A549 (cell line): ENCODE measurements around the gene ORM1. TPM values are rescaled to one million over a fixed set of nuclear protein-coding genes. Genes with fewer than 3 reads are reported as not detected.

Experiments used
- ATAC-seq, 2 experiments: fragments of 200-7000 bp in 1 of 2; fragments of >200 bp in 1 of 2; cut with Nextera tagmentation in 1 of 2; cut with Tn5 transposase in 1 of 2; 3 replicates each; pipeline versions ENCODE4 v1.8.0 to v1.9.1; 2018 to 2020; ENCODE audit warnings: mild to moderate bottlenecking in 1 of 2, moderate library complexity in 1 of 2
- CTCF ChIA-PET: fragments of 300-600 bp; sonication (Branson Sonifier 250); formaldehyde crosslinking; extraction: SDS; loops from one replicate; lab custom pipeline; 2021; ENCODE audit warnings: antibody characterized with exemption, inconsistent platforms; lab: Yijun Ruan, JAX
- POLR2A ChIA-PET: fragments of 350-600 bp; formaldehyde crosslinking; extraction: SDS; loops from one replicate; lab custom pipeline; 2021; ENCODE audit warnings: antibody characterized with exemption, inconsistent platforms; lab: Yijun Ruan, JAX
- DNase-seq, 2 experiments: peaks; one replicate each; pipeline versions ENCODE4 v3.0.0 to v3.0.0-alpha.2; 2011 to 2016; ENCODE audit warnings: low read depth in 1 of 2, low spot score in 1 of 2
- FAIRE-seq: peaks from 2 replicates; lab custom pipeline; 2011; peaks lifted over from hg19 to GRCh38; lab: Jason Lieb, UNC
- H3K27ac ChIP-seq, 2 experiments: fragments of >200 bp; sonication (Bioruptor Twin); formaldehyde crosslinking; 3 replicates each; pipeline ENCODE4 v1.5.1; 2016 to 2017
- H3K4me1 ChIP-seq: fragments of >200 bp; sonication (Bioruptor Twin); formaldehyde crosslinking; 3 replicates; pipeline ENCODE4 v1.6.1; 2016
- H3K4me2 ChIP-seq: fragments of >200 bp; sonication (Bioruptor Twin); formaldehyde crosslinking; 3 replicates; pipeline ENCODE4 v1.6.1; 2016
- H3K4me3 ChIP-seq: fragments of >200 bp; sonication (Bioruptor Twin); formaldehyde crosslinking; 3 replicates; pipeline ENCODE4 v1.5.1; 2016
- H3K9me3 ChIP-seq: fragments of >200 bp; sonication (Bioruptor Twin); formaldehyde crosslinking; 3 replicates; pipeline ENCODE4 v1.6.1; 2016
- CHD4 ChIP-seq: fragments of 200-600 bp; sonication (generic); IDR thresholded peaks from 2 replicates; pipeline ENCODE4 v1.6.1; 2016; ENCODE audit warnings: antibody characterized with exemption, mild to moderate bottlenecking, borderline replicate concordance
- CTCF ChIP-seq: fragments of >200 bp; sonication (Bioruptor Twin); formaldehyde crosslinking; IDR thresholded peaks from 3 replicates; pipeline ENCODE4 v1.5.1; 2016
- E2F6 ChIP-seq: IDR thresholded peaks from 2 replicates; pipeline ENCODE4 v1.6.1; 2012; ENCODE audit warnings: low read depth, borderline replicate concordance
- EHF ChIP-seq: fragments of 250-450 bp; sonication (Bioruptor Pico); IDR thresholded peaks from 2 replicates; pipeline ENCODE4 v1.5.0; 2020; ENCODE audit warnings: mild to moderate bottlenecking
- GATA3 ChIP-seq: IDR thresholded peaks from 2 replicates; pipeline ENCODE4 v1.6.1; 2012; ENCODE audit warnings: borderline replicate concordance
- HDAC2 ChIP-seq: fragments of 200-600 bp; sonication (generic); IDR thresholded peaks from 2 replicates; pipeline ENCODE4 v1.6.1; 2016
- KDM1A ChIP-seq: fragments of 200-600 bp; sonication (generic); IDR thresholded peaks from 2 replicates; pipeline ENCODE4 v1.6.1; 2016; ENCODE audit warnings: low read depth, mild to moderate bottlenecking
- MAFK ChIP-seq: fragments of 450-650 bp; IDR thresholded peaks from 2 replicates; pipeline ENCODE4 v1.6.1; 2014; ENCODE audit not compliant: partially characterized antibody
- NR3C1 ChIP-seq: fragments of >200 bp; sonication (Bioruptor Twin); formaldehyde crosslinking; IDR thresholded peaks from 3 replicates; pipeline ENCODE4 v1.6.1; 2017
- POLR2A ChIP-seq: IDR thresholded peaks from 2 replicates; pipeline ENCODE4 v1.6.1; 2012; ENCODE audit warnings: mild to moderate bottlenecking, low read length
- RAD21 ChIP-seq, 2 experiments: fragments of >200 bp in 1 of 2; sonication (Bioruptor Twin) in 1 of 2; formaldehyde crosslinking in 1 of 2; IDR thresholded peaks in 1 of 2; conservative IDR thresholded peaks in 1 of 2; 2 replicates in 1 of 2; 3 replicates in 1 of 2; pipeline ENCODE4 v1.6.1; 2012 to 2018; ENCODE audit warnings: inconsistent platforms in 1 of 2
- RARB ChIP-seq: fragments of 250-450 bp; sonication (Bioruptor Pico); IDR thresholded peaks from 2 replicates; pipeline ENCODE4 v1.8.0; 2021; ENCODE audit warnings: mild to moderate bottlenecking, moderate library complexity
- SMC3 ChIP-seq: fragments of >200 bp; sonication (Bioruptor Twin); formaldehyde crosslinking; IDR thresholded peaks from 3 replicates; pipeline ENCODE4 v1.6.1; 2018; ENCODE audit warnings: inconsistent platforms
- ZNF302 ChIP-seq: fragments of 250-450 bp; sonication (Bioruptor Pico); IDR thresholded peaks from 2 replicates; pipeline ENCODE4 v1.9.0; 2021; ENCODE audit warnings: inconsistent platforms, mild to moderate bottlenecking, moderate library complexity
- WGBS: methylation state at CpG from one replicate; pipeline ENCODE4 v1.1.6; 2017; ENCODE audit errors: missing lambda C conversion rate; 5-methylcytosine and 5-hydroxymethylcytosine counted together
- polyA plus RNA-seq, 4 experiments: library from polyadenylated mRNA; depleted of rRNA in 3 of 4; stranded (reverse); fragments of >200 nt; fragmentation: RNase III in 1 of 4; extraction: RNeasy Plus Mini Kit Qiagen cat#74134 plus additional on column Dnase treatment in 1 of 4; gene quantifications; 2 replicates in 3 of 4; 3 replicates in 1 of 4; pipeline ENCODE4 v1.2.3, GENCODE V29; 2011 to 2017
- TF ChIP-seq, protein P1 (sequence below): fragments of >200 bp; sonication (Bioruptor Twin); formaldehyde crosslinking; IDR thresholded peaks from 3 replicates; pipeline ENCODE4 v1.6.1; 2016
- TF ChIP-seq, protein P2 (sequence below): fragments of 450-650 bp; IDR thresholded peaks from 2 replicates; pipeline ENCODE4 v1.6.1; 2014; ENCODE audit warnings: antibody characterized with exemption

Gene ORM1
- polyA plus RNA-seq, 2 of the 4 experiments (the other 2 are of a cell fraction): 0.12 to 0.19 TPM

- ChIA-PET POLR2A (no interaction called here), CTCF (interaction anchor here (0.7 to 3.1 kb wide), 14 partner anchors 10 to 676 kb away, joined by 3 to 31 read pairs (median 4); no protein-coding TSS in a partner anchor)
- no peaks in the 10 kb centered on the region for H3K4me1 ChIP-seq
- H3K4me2 ChIP-seq: no peak overlapping the region
- TF ChIP-seq RARB (CRISPR knock-in tag): no peak
- H3K4me3 ChIP-seq: no peak overlapping the region
- WGBS: 81% methylated on average over 2 of the region's 2 CpGs
- H3K27ac ChIP-seq: no peak overlapping the region
- no peaks in the 10 kb centered on the region for H3K9me3 ChIP-seq
- ATAC-seq (no peak), DNase-seq (no peak), FAIRE-seq (no peak)
Observed at GRCh38 chr9:114338187-114338586, 15.3 kb downstream of the ORM1 start.

DNA sequence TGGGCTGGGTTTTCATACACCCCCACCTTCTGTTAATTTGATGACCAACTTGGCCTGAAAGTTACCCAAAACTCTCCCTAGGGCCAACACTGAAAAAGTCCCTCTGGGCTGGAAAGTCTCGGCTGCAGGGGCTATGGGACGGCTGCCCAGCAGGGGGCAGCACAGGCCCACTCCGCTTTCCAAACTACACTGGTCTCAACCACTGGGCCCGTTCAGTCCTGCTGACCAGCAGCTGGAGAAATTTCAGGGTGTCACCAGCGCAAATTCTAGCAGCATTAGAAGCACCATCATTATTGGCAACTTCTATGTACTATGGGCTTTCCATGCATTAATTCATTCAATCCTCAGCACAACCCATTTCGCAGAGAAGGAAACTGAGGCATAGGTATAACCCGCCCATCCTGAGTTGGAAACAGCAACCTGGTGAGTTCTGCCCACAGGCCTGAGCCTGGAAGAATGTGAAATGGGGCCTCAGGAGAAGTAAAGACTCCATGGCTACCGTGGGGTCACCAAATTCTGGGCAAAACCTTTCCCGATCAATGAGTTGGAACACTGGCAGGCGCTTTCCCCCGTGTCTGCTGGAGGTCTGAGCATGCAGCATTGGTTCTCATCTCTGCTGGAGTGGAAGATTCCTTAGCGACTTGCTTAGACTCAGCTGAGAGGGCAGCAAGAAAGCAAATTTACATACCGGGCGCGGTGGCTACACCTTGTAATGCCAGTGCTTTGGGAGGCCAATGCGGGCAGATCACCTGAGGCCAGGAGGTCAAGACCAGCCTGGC is 16.4 kb downstream of the ORM1 start:
- peak; percentile 73 to 93 for ATAC-seq
- Histone ChIP-seq H3K9me3 (no peaks in the 10 kb centered on the region), H3K4me1 (no peaks in the 10 kb centered on the region), H3K4me3 (no peak overlapping the region), H3K27ac (no peak overlapping the region), H3K4me2 (no peak overlapping the region)
- WGBS: 74% methylated on average over 16 of the region's 16 CpGs
- ChIA-PET POLR2A (no interaction called here), CTCF (interaction anchor here (0.7 to 3.1 kb wide), 19 partner anchors 9 to 675 kb away, joined by 3 to 31 read pairs (median 4); no protein-coding TSS in a partner anchor)
- TF ChIP-seq, protein P1, sequence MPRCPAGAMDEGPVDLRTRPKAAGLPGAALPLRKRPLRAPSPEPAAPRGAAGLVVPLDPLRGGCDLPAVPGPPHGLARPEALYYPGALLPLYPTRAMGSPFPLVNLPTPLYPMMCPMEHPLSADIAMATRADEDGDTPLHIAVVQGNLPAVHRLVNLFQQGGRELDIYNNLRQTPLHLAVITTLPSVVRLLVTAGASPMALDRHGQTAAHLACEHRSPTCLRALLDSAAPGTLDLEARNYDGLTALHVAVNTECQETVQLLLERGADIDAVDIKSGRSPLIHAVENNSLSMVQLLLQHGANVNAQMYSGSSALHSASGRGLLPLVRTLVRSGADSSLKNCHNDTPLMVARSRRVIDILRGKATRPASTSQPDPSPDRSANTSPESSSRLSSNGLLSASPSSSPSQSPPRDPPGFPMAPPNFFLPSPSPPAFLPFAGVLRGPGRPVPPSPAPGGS: no peak
- no peak for TF ChIP-seq MAFK
- TF ChIP-seq KDM1A: 0 out of 2 replicates have a peak, but pooled peaks have one; percentile 54
- TF ChIP-seq CHD4: no peak
- TF ChIP-seq RAD21 (conservative IDR thresholded peaks at IDR 0.05 in 1 of 2, IDR thresholded peaks at IDR 0.05 in 1 of 2): peak; percentile 80 to 82
- peak; percentile 77 for TF ChIP-seq CTCF
- peak; percentile 60 for TF ChIP-seq SMC3
- peak; percentile 44 to 84 for DNase-seq
- no peak for FAIRE-seq

DNA sequence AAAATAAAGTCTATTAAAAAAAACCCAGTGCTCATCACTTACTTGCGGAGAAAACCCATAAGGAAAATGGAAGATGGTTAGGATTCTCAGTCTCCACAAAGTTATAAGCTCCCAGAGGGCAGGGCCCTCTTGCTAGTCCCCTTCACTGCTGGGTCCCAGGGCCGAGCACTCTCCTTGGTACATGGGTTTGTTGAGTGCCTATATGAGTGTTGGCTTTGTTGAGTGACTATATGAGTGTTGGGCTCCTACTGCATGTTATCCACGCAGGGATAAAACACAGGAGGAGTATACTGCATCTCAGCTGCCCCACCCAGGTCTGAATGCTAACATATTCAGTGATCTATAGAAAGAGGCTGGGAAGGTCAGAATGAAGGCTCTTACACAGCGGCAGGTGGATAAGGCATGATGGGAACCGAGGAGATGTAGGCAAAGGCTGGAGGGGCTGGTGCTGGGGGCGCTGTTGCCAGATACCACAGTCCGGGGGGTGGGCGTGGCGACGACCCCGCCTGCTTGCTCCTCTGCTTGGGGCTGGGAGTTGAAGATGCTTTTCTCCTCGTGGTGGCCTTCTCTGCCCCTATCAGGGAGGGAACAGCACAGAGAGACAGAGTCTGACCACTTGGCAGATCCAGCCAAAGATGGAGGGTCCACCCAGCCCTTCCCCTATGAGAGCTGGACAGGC is 18.4 kb downstream of the ORM1 start:
- H3K27ac ChIP-seq: no peak overlapping the region
- CTCF ChIA-PET: interaction anchor here (1.5 to 2.6 kb wide), 4 partner anchors 23 to 233 kb away, joined by 4 to 7 read pairs (median 4); no protein-coding TSS in a partner anchor
- no peak for TF ChIP-seq ZNF302 (CRISPR knock-in tag)
- TF ChIP-seq GATA3: no peak
- TF ChIP-seq POLR2A: no peak
- TF ChIP-seq NR3C1: no peak
- TF ChIP-seq, protein P2, sequence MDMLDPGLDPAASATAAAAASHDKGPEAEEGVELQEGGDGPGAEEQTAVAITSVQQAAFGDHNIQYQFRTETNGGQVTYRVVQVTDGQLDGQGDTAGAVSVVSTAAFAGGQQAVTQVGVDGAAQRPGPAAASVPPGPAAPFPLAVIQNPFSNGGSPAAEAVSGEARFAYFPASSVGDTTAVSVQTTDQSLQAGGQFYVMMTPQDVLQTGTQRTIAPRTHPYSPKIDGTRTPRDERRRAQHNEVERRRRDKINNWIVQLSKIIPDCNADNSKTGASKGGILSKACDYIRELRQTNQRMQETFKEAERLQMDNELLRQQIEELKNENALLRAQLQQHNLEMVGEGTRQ: no peak
- TF ChIP-seq HDAC2: no peak
- TF ChIP-seq E2F6: no peak
- no peak for TF ChIP-seq EHF (CRISPR knock-in tag)
- TF ChIP-seq, all 56 proteins: peak for 0
- POLR2A ChIA-PET: no interaction called here
- H3K9me3 ChIP-seq: no peaks in the 10 kb centered on the region
- no peak overlapping the region for H3K4me2 ChIP-seq
- H3K4me3 ChIP-seq: no peak overlapping the region
- no peaks in the 10 kb centered on the region for H3K4me1 ChIP-seq
- FAIRE-seq (no peak), ATAC-seq (no peak), DNase-seq (no peak)
- 85% methylated on average over 12 of the region's 12 CpGs for WGBS
